HL-60 (cell line): ENCODE data around the gene SCGB2B2.

Source experiments
- POLR2AphosphoS5 ChIP-seq: IDR thresholded peaks from 2 replicates; pipeline ENCODE4 v1.6.1; 2012; ENCODE audit warnings: low read depth
- TF ChIP-seq, protein P1 (sequence below): IDR thresholded peaks from one replicate; pipeline ENCODE4 v1.5.1; 2011; ENCODE audit warnings: low read length, control low read depth, inconsistent platforms; ENCODE audit not compliant: insufficient read depth

- TF ChIP-seq, protein P1, sequence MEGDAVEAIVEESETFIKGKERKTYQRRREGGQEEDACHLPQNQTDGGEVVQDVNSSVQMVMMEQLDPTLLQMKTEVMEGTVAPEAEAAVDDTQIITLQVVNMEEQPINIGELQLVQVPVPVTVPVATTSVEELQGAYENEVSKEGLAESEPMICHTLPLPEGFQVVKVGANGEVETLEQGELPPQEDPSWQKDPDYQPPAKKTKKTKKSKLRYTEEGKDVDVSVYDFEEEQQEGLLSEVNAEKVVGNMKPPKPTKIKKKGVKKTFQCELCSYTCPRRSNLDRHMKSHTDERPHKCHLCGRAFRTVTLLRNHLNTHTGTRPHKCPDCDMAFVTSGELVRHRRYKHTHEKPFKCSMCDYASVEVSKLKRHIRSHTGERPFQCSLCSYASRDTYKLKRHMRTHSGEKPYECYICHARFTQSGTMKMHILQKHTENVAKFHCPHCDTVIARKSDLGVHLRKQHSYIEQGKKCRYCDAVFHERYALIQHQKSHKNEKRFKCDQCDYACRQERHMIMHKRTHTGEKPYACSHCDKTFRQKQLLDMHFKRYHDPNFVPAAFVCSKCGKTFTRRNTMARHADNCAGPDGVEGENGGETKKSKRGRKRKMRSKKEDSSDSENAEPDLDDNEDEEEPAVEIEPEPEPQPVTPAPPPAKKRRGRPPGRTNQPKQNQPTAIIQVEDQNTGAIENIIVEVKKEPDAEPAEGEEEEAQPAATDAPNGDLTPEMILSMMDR = no peak
- TF ChIP-seq POLR2AphosphoS5 = no peak
Observed at GRCh38 chr19:34725400-34725799, 48.4 kb upstream of the SCGB2B2 start.
